HG02981 (cell line): ENCODE measurements around the gene ZNHIT1.

Experiments used
- ATAC-seq: cut with Tn5 transposase; IDR thresholded peaks from one replicate; pipeline ENCODE4 v1.9.1; 2021; ENCODE audit warnings: mild to moderate bottlenecking, moderate library complexity; ENCODE audit not compliant: unreplicated experiment

ZNHIT1 gene

DNA sequence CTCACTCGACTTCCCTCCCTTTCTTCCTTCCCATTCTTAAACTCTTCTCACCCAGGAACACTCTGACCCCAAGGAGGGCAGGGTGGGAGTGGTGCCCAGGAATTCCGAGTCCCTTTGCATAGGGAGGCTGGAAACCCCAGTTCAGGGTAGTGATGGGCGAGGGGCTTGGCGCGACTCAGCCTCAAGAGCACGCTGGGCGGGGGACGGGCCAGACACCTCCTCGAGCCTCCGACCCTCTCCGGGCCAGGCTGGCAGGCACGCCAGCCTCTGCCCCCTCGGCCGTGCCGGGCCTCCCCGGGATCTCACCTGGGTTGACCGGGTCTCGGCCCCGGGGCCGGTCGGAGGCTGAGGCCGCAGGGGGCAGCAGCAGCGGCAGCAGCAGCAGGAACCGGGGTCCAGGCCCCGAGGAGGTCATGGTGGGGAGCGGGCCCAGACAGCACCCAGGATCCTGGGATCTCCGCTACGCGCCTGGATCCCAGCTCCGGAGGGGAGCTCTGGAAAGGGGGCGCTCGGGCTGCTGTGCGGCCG lies 1.0 kb upstream of the ZNHIT1 start:
- ATAC-seq: peak; percentile 23

DNA sequence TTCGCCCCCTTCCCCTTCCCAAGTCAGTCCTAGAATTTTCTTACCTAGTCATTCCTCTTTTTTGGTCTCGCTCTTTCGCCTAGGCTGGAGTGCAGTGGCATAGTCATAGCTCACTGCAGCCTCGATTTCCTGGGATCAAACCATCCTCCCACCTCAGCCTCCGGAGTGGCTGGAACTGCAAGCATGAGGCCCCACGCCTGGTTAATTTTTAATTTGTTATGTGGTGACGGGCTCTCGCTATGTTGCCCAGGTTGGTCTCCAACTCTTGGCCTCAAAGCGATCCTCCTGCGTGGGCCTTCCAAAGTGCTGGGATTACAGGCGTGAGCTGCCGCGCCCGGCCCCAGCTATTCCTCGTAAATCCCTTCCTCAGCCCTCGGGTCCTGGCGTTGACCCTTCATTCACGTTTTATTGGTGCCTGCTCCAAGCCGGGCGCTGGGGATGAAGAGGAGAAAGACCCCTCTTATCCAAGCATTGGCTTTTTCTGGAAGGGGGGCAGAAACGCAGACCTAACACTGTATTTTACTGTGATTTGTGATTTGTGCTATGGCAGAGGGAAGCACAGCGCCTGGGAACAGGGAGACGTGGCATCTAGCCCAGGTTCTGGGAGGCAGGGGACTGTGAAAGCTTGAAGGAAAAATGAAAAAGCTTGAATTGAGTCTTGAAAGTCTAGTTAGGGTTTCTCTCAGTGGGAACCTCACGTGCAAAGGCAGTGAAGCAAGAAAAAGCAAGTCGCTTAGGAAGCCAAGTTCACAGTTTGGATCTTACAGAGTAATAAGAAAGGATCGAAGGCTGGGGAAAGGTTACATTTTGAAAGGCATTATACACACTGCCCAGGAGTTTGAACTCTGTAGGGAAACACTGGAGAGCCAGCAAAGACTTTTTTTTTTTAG lies 516 bp downstream of the ZNHIT1 start:
- peak; percentile 19 for ATAC-seq

DNA sequence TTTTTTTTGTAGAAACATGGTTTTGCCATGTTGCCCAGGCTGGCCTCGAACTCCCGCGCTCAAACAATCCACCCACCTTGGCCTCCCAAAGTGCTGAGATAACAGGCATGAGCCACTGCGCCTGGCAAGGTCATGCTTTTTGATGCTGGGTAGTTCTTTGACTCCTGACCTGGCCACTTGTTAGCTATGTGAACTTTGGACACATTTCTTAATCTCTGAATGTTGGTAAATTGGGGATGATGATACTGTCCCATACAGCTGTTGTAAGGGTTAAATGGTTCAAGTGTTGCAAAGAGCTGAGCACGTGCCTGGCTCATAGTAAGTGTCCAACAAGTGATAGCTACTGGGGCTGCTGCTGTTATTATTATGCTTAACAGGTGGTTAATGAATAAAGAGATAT lies 2.3 kb downstream of the ZNHIT1 start:
- no peak for ATAC-seq

DNA sequence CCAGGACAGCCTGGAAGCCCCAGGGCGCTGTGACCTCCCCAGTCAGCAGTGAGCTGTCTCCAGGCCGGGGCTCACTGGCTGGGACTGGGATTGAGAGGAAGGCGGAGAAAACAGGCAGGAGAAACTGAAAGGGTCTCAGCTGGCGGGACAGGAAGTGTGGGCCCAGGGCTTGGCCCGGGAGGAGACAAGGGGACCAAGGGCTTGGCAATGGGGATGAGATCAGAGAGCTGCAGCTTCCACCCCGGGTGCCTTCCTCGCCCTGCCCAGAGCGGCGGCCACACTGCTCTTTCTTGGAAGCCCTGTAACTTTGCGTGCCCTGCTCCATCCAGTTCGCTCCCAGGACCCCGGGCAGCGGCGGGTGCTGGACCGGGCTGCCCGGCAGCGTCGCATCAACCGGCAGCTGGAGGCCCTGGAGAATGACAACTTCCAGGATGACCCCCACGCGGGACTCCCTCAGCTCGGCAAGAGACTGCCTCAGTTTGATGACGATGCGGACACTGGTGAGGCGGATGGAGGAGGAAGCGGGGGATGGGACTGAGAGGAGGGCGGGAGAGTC lies 4.4 kb downstream of the ZNHIT1 start:
- no peak for ATAC-seq

DNA sequence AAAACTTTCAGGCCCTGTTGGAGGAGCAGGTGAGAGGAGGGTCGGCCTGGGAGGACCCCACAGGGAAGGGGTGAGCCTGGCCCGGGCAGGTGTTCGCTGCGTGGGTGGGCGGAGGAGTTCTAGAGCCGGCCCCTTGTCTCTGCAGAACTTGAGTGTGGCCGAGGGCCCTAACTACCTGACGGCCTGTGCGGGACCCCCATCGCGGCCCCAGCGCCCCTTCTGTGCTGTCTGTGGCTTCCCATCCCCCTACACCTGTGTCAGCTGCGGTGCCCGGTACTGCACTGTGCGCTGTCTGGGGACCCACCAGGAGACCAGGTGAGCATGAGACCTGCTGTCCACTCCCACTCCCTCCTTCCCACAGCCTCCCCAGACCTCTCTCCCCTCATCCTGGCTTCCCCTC lies 5.6 kb downstream of the ZNHIT1 start:
- ATAC-seq: no peak

DNA sequence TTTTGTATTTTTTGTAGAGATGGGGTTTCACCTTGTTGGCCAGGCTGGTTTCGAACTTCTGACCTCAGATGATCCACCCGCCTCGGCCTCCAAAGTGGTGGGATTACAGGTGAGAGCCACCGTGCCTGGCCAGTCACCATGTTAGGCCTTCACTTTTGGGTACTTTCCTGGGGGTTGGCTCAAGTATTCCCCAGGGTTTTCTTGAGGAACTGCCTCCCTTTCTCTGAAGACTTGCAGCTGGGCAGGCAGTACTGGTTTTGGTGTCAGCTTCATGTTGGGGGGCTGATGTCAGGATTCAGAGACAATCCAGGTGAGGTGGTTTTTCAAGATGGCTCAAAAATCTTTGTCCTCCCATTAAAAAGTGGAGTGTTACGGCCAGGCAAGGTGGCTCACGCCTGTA lies 7.7 kb downstream of the ZNHIT1 start:
- ATAC-seq: no peak

DNA sequence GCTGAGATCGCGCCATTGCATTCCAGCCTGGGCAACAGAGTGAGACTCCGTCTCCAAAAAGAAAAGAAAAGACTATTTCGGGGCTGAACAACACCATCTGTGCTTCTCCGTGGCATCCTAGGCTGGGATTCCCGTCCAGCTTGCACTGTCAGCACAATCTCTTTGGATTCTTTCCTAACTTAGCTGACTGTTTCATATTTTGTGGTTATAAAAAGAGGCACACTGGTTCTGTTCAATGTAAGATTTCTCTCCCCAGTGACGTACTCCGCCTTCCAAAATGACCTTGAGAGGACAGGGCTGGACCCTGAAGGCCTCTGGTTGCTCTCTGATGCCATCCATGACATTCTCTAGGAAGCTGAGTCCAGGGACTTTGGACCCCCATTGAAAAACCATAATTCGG lies 8.8 kb downstream of the ZNHIT1 start:
- ATAC-seq: no peak

DNA sequence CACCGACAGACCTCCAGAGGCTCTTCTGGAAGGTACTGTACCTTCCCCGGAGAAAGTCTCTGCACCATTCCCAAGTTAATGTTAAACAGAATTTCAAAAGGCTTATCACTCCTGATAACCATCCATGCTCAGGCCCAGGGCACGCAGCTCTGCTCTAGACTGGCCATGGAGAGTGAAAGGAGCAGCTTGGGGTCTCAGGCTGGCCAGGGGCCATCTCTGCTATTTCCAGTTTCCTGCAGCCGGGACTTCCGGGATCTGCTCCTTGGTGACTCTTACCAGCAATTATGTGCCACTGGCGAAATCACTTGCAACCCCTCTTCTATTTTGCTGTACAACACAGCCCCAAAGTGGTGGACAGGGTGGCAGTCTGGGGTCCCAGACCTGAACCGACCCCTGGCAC lies 13.7 kb downstream of the ZNHIT1 start:
- ATAC-seq: no peak

DNA sequence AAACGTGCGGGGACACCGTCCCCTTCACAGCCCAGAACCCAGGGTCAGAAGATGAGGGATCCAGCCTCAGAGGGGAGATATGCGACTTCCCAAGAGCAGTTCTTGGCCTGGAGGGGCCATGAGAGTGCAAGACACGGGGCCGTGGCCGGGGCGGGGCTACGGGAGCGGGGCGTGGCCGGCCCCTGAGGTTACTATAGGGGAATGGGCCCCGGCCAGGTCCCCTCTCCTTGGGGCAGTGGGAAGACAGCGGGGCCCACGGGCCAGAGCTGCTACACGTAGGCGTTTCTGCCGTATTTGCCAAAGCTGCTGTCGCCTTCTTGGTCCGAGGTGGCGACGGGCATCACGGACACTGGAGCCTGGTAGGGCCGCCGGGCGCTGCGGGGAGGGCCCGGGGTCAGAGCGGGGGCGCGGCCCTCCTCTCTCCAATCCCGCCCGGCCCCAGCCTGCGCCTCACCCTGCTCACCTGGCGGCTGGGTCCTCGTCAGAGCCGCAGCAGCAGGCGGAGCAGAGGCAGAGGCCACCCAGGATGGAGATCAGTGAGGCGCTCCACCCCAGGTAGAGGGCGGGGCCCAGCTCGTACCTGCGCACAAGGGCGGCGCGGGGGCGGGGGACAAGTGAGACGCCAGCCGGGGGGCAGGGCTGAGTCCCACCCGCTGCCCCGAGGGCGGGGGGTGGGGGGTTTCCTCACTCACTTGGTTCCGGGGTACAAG lies 14.3 kb downstream of the ZNHIT1 start:
- ATAC-seq: no peak

DNA sequence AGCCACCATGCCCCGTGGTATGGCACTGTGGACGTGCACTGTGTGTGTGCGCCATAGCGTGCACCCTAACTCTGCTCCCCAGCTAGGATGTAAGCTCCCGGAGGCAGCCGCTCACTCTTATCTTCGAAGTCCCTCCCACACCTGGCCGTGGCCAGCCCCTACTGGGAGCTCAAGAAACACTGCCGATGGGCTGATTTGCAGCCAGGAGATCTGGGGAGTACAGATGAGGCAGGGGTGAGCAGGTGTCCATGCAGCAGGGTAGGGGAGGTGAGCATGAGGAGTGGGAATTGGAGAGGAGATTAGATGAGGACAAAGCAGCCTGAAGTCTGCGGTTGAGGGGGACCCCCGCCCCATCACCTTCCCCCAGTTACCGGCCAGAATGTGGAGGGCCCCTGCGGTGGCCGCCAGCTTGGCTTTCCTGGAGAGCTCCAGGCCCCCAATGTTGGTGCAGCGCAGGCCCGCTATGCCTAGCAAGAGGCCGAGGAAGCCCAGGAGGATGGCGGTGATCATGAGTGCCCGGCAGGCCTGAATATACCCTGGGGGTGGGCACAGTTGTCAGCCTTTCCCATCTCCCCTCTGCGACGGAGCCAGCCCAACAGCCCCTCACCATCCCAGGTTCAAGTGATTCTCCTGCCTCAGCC lies 16.1 kb downstream of the ZNHIT1 start:
- no peak for ATAC-seq

DNA sequence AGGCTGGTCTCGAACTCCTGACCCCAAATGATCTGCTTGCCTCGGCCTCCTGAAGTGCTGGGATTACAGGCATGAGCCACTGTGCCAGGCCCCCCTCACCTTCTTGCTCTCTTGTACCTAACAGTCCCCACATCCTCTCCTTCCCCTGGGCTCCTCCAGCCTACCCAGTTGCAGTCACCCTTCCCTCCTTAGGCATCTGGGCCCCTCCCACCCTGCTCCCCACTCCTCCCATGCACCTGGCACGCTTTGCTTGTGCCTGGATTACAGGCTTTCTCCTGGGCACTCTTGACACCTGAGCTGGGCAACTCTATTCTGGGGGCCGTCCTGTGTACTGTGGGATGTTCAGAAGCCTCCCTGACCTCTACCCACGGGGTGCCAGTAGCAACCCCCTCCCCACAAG lies 16.7 kb downstream of the ZNHIT1 start:
- ATAC-seq: no peak

DNA sequence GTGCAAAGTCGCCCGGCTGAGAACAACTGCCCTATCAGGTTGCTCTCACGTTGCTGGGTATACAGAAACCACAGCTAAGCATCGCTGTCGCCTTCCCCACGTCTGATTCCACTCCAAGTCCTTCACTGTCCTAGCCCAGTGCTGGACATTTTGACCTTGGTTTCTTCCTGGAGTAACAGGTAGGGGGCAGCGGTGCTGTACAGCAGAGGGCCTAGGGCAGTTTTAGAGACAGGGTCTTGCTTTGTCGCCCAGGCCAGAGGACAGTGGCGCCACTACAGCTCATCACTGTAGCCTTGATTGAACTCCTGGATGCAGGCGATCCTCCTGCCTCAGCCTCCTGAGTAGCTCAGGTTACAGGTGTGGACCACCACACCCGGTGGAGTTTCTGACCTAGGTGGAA lies 17.1 kb downstream of the ZNHIT1 start:
- no peak for ATAC-seq

DNA sequence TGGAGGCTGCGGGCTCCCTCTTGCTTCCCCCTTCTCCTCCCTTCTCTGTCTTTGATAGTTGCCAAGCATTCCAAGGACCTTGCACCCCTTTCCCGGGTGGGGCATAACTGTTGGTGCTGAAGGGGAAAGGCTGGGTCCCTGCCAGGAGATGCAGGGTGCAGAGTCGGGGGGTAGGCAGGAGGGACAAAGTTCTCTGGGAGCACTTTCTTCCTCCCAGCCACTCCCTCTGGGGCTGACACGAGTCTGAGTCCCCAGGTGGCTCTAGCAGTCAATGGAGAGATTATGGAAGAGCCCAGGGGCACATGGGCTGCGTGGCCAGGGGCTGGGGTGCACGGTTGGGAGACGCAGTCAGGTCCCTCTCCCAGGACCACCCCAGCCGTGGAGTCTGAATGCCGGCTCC lies 17.6 kb downstream of the ZNHIT1 start:
- no peak for ATAC-seq

DNA sequence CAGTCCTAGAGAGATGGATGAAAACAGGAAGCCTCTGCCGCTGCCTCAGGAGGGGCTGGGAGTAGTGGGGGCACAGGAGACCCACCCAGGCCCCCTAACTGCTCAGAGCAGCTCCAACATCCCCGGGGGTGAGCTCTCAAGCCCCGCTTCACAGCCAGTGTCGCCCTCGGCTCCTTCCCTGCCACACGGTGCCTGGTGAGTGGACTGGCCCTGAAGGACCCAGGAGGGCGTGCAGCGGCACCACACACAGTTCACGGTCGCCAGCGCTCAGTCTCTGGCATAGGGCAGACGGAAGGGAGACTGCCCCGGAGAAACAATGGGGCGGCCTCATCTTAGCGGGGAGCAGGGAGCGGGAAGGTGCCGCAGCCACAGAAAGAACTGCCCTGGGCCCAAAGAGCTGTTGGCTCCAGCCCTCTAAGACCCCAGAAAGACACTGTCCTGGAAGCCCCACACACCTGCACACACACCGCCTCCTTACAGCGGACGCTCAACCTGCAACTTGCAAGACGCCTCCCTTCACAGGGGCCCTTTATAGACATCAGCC lies 18.4 kb downstream of the ZNHIT1 start:
- ATAC-seq: no peak

DNA sequence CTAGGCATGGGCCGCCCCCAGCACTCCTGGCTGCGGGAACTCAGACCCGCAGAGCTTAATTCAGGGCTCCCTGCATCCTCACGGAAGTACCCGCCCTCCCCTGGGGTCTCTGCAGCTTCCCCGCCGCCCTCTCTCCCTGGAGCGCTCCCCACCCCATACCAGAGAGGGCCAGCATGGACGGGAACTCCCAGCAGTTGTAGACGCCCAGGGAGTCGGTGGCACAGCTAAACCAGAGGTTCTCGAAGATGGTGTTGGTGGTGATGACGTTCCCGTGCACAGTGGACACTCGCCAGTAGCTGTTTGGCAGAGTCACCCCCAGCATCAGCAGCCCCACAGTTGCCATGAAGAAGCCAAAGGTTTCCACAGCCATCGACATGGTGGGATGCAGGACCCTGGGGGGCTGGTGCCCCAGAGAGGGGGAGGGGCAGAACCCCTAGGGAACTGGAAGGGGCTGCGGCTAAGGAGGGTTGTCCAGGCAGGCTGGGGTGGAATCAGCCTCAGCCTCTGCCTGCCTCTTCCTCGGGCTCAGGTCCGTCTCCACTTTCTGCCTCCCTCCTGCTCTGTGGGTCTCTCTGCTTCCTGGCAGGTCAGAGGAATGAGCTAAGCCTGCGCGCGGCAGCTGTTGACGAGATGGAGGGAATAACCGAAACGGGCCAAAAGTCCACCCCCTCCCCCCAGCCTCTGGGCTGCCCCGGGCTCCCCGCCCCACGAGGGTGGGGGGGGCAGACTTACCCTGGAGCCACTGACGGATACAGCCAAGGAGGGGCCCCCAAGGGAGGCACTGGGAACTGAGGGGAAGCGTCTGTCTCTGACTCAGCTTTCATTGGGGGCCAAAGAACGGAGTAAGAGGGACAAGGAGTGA lies 19.5 kb downstream of the ZNHIT1 start, which contains the start of gene CLDN15:
TSS of gene CLDN15 (minus strand) at position 597 of the 862 bp plus-strand sequence. CDS start at position 376, 221 bp downstream.
- no peak for ATAC-seq

DNA sequence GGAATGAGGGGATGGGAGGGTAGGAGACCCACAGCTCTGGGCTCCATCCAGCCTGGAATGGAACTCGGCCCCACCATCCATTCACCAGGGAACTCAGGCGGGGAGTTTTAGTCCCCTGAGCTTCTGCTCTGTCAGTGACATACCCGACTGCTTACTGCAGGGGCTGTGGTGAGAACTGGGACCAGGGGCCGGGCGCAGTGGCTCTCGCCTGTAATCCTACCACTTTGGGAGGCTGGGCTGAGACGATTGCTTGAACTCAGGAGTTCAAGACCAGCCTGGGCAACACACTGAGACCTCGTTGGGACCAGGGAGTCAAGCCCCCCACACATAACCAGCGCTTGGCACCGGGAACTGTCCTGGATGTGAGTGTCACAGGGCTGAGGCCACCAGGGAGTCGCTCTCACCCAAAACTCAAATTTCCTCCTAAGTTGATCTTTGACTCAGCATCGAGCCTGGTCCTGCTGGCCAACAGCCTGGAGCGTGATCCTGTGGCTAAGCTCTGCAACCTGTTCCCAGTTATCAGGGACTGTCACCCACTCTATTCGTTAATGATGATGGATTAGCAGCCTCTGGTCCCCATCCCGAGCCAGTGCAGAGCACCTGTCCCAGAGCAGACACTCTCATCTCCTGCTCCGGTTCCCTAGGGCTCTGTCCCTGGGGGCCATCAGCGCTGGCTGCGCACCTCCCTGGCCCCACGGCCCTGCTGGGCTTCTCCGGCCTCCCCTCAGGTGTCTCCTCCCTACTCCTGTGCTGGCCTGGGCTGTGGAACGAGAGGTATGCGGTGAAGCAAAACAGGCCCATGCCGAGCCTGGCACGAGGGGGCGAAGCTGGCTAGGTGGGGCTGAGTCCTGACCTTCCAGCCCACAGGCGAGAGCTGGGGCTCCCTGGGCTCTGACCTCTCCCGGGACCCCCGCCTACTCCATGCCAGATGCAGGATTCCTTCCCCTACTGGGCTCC lies 20.5 kb downstream of the ZNHIT1 start:
- no peak for ATAC-seq

DNA sequence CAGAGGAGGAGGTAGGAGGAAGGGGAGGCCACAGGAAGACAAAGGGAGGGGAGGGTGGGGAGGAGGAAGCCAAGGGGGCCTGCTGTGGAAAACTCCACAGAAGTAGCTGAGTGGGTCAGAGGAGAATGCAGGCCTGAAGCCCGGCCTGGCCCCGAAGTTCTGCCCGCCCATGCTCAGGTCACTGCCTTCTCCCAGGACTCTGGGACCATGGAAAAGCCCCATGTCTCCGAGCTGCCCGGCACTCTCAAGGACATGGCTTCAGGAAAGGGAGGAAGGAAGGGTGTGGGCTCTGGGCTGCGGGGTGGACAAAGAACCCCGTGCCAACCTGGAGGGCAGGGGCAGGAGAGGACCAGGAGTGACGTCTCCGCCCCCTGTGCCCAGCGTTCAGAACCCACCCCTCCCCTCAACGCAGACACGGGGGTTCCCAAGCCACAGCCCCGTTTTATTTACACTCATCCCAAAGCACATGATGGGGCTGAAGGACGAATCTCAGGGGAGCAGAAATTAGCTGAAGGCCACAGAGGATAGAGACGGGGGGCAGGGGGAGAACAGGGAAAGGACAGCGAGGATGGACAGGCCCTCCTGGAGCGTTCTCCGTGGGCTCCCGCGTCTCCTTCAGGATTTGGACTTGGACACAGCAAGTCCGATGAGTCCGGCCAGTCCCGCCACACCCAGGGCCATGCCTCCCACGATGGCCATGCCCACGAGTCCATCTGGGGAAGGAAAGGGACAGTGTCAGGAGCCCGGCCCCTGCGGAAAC lies 21.4 kb downstream of the ZNHIT1 start:
- no peak for ATAC-seq

DNA sequence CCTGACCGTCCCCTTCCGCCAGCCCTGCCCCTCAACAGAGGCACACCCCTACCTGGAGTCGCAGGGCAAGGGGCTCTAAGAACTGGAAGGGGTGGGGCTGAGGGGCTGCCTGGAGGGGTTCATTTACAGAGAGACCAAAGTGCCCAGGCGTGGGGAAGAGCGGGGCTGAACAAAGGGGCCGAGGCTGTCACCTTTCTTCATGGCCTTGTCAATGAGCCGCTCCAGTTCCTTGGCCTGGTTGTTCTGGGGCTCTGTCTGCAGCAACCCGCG lies 21.9 kb downstream of the ZNHIT1 start:
- no peak for ATAC-seq
